HG03139 (cell line): ENCODE results near the gene HTR1E.
"Not testable (repeated sequence)": the region's sequence is repeated elsewhere in the genome, so short reads cannot be mapped to it uniquely, and the experiment has no call there.

Experiments used
- ATAC-seq: cut with Tn5 transposase; IDR thresholded peaks from one replicate; pipeline ENCODE4 v1.9.1; 2021; ENCODE audit not compliant: unreplicated experiment

HTR1E gene

GRCh38 chr6:86969573-86969972 is 32.2 kb downstream of the HTR1E start:
- no peak for ATAC-seq

- ATAC-seq, result no peak
These were observed 35.8 kb downstream of the HTR1E start for GRCh38 chr6:86973088-86973487.

GRCh38 chr6:86978251-86978650 is 40.9 kb downstream of the HTR1E start:
- ATAC-seq, result no peak

- ATAC-seq, result no peak
These were observed 64.2 kb downstream of the HTR1E start for GRCh38 chr6:87001494-87001893.

- ATAC-seq, result not testable (repeated sequence)
These were observed 65.1 kb downstream of the HTR1E start for GRCh38 chr6:87002391-87002790.

GRCh38 chr6:87006541-87006940 is 69.2 kb downstream of the HTR1E start:
- not testable (repeated sequence) for ATAC-seq

GRCh38 chr6:87009581-87009980 is 72.3 kb downstream of the HTR1E start:
- not testable (repeated sequence) for ATAC-seq

- no peak for ATAC-seq
These were observed 74.7 kb downstream of the HTR1E start for GRCh38 chr6:87012035-87012434.

GRCh38 chr6:87012743-87013142 is 75.4 kb downstream of the HTR1E start:
- no peak for ATAC-seq

- ATAC-seq, result no peak
These were observed 79.4 kb downstream of the HTR1E start for GRCh38 chr6:87016772-87017171.

GRCh38 chr6:87027021-87027420 is 89.7 kb downstream of the HTR1E start:
- no peak for ATAC-seq

- no peak for ATAC-seq
These were observed 92.5 kb downstream of the HTR1E start for GRCh38 chr6:87029711-87030314.

- no peak for ATAC-seq
These were observed 103.4 kb downstream of the HTR1E start for GRCh38 chr6:87040729-87041128.

GRCh38 chr6:87045521-87046075 is 108.3 kb downstream of the HTR1E start:
- no peak for ATAC-seq

- ATAC-seq, result no peak
These were observed 112.5 kb downstream of the HTR1E start for GRCh38 chr6:87049779-87050178.

- no peak for ATAC-seq
These were observed 116.0 kb downstream of the HTR1E start for GRCh38 chr6:87053312-87053711.

GRCh38 chr6:87054143-87054833 is 117.0 kb downstream of the HTR1E start:
- no peak for ATAC-seq

- no peak for ATAC-seq
These were observed 122.6 kb downstream of the HTR1E start for GRCh38 chr6:87059943-87060342.

- ATAC-seq, result no peak
These were observed 127.8 kb downstream of the HTR1E start for GRCh38 chr6:87065117-87065516.
